Stimulated activated CD4-positive, alpha-beta T cell treated with anti-CD3 and anti-CD28 coated beads, Interleukin-2, amount 100 ng/mL, for 4 hours (primary cell): ENCODE data around the gene SPTLC3.

Source experiments
- DNase-seq: peaks from one replicate; pipeline ENCODE4 v3.0.0-alpha.2; 2020; ENCODE audit warnings: low read depth

SPTLC3 gene

GRCh38 chr20:13031751-13032150 is 23.0 kb downstream of the SPTLC3 start:
- DNase-seq, result no peak

GRCh38 chr20:13034115-13034514 is 25.3 kb downstream of the SPTLC3 start:
- no peak for DNase-seq

- no peak for DNase-seq
These were observed 26.2 kb downstream of the SPTLC3 start for GRCh38 chr20:13034936-13035335.

GRCh38 chr20:13035399-13036152 is 26.8 kb downstream of the SPTLC3 start:
- DNase-seq, result no peak

- DNase-seq, result no peak
These were observed 29.0 kb downstream of the SPTLC3 start for GRCh38 chr20:13037727-13038126.

GRCh38 chr20:13041574-13042457 is 33.0 kb downstream of the SPTLC3 start:
- DNase-seq, result no peak

GRCh38 chr20:13042458-13042794 is 33.7 kb downstream of the SPTLC3 start:
- DNase-seq, result no peak

- no peak for DNase-seq
These were observed 37.6 kb downstream of the SPTLC3 start for GRCh38 chr20:13046409-13046808.

GRCh38 chr20:13054011-13054410 is 45.2 kb downstream of the SPTLC3 start:
- DNase-seq, result no peak

- DNase-seq, result no peak
These were observed 50.1 kb downstream of the SPTLC3 start for GRCh38 chr20:13058666-13059389.

- DNase-seq, result no peak
These were observed 50.8 kb downstream of the SPTLC3 start for GRCh38 chr20:13059398-13060136.

- no peak for DNase-seq
These were observed 51.6 kb downstream of the SPTLC3 start for GRCh38 chr20:13060327-13060726.

- DNase-seq, result no peak
These were observed 52.6 kb downstream of the SPTLC3 start for GRCh38 chr20:13061381-13061780.

GRCh38 chr20:13062789-13063188 is 54.0 kb downstream of the SPTLC3 start:
- DNase-seq, result no peak

GRCh38 chr20:13068336-13068735 is 59.6 kb downstream of the SPTLC3 start:
- DNase-seq, result no peak

GRCh38 chr20:13081877-13082276 is 73.1 kb downstream of the SPTLC3 start:
- no peak for DNase-seq

GRCh38 chr20:13082378-13082777 is 73.6 kb downstream of the SPTLC3 start:
- no peak for DNase-seq

- DNase-seq, result no peak
These were observed 76.5 kb downstream of the SPTLC3 start for GRCh38 chr20:13085275-13085674.

GRCh38 chr20:13089950-13090469 is 81.2 kb downstream of the SPTLC3 start:
- no peak for DNase-seq

- DNase-seq, result no peak
These were observed 83.3 kb downstream of the SPTLC3 start for GRCh38 chr20:13092111-13092510.

GRCh38 chr20:13094976-13095375 is 86.2 kb downstream of the SPTLC3 start:
- DNase-seq, result no peak
